IPS-18c (cell line): ENCODE measurements around the gene NR1D1.

Experiments used
- H3K4me3 ChIP-seq: 2 replicates; pipeline ENCODE4 v1.7.0; 2013; ENCODE audit warnings: low read depth, mild to moderate bottlenecking, low read length, moderate library complexity; ENCODE audit not compliant: insufficient read depth
- H3K9me3 ChIP-seq: one replicate; pipeline ENCODE4 v1.6.1; 2013; ENCODE audit warnings: mild to moderate bottlenecking, low read length, moderate library complexity; ENCODE audit not compliant: control insufficient read depth, insufficient read depth

The NR1D1 gene

DNA sequence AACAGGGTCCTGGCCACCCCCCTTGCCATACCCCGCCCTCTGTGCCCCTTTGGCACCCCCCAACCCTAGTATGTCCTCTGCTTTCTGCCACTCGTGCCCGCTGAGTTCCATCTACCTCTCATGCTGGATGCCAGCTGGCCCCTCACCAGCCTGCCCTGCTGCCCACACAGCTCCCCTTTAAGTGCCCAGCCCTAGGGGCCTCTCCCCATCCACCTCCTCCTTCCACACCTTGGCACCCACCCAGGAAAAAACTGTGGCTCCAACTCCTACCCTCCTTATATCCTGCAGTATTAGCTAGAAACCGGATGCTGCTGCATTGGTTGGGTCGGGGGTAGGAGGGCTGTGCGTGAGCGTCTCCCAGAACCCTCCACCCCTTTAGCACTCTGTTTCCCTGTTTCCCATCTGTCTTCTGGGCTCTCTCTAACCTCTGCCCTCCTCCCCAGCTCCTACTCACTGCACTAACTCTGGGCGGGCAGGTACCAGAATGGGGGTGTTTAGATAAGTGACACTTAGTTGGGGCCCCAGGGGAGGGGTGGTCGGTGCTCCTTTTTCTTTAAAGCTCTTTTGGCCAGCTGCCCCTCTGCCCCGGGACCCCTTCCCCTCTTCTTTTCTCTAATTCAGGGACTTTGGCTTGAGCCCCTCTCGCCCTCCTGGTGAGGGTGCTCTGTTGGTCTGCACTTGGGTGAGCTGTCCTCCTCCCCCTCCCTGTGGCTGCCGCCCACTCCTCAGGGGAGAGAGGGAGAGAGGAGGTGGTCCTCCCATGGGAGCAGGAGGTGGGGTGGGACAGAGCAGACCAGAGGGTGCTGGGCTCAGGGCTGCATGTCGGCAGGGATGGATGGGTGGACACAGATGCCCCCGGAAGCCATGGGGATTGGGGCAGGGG lies 9.9 kb downstream of the NR1D1 start:
- H3K9me3 ChIP-seq = no peaks in the 10 kb centered on the region

GRCh38 chr17:40089077-40089895 lies 11.1 kb downstream of the NR1D1 start:
- no peak overlapping the region for H3K4me3 ChIP-seq
- H3K9me3 ChIP-seq = no peaks in the 10 kb centered on the region

More for the DNA sequence above, 9.9 kb downstream of the NR1D1 start:
- no peak overlapping the region for H3K4me3 ChIP-seq

GRCh38 chr17:40087903-40088718 lies 12.3 kb downstream of the NR1D1 start:
- Histone ChIP-seq H3K9me3 (no peaks in the 10 kb centered on the region), H3K4me3 (no peak overlapping the region)

DNA sequence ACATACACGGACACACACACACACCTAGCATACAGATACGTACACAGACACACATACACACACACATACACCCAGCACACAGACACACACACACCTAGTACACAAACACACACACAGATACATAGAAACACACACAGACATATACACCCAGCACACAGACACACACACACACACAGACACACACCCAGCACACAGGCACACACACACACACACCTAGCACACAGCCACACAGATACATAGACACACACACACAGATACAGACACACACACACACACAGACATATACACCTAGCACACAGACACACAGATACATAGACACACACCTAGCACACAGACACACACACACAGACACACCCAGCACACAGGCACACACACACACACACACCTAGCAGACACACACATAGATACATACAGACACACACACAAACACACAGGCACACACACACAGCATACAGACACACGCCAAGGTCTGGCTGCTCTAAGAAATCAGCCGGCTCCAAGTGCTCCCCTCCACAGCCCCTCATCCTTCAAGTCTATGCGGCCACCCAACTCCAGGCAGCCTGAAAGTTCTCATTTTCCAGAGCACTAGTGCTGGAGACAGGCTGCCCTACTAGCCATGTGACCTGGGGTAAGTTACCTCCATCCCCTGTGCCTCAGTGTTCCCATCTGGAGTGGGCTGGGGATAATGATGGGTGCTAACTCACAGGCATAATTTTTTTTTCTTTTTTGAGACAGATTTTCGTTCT lies 13.2 kb downstream of the NR1D1 start:
- Histone ChIP-seq H3K9me3 (no peaks in the 10 kb centered on the region), H3K4me3 (no peak overlapping the region)

DNA sequence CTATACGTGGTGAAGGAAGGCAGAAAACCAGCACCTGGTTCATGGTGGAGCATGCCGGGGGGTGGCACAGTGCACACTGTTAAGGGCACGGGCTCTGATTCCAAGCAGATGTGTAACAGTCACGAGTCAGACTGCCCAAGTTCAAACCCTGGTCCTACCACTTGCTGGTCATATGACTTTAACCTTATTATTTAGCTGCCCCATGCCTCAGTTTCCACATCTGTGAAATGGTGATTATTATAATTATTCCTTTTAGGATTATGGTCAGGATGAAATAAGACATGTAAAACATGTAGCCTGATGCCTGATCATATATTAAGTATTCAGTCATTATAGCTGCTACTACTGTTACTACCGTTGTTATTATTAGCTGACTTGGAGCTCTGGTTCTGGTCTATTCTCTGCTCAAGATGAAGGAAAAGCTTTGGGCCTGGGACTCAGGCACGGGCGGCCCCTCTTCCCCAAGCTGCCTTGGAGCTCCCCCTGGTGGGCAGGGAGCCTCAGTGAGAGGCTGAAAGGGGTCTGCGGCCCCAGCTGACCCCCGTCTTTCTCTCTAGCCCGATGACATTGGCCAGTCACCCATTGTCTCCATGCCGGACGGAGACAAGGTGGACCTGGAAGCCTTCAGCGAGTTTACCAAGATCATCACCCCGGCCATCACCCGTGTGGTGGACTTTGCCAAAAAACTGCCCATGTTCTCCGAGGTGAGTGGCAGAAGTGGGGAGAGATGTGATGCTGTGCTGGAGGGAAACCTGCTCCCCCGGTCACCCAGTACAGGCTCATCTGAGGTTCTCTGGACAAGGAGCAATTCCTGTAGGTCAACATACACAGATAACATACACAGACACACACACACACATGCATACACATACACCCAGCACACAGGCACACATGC lies 14.0 kb downstream of the NR1D1 start:
- Histone ChIP-seq H3K4me3 (no peak overlapping the region), H3K9me3 (no peaks in the 10 kb centered on the region)

DNA sequence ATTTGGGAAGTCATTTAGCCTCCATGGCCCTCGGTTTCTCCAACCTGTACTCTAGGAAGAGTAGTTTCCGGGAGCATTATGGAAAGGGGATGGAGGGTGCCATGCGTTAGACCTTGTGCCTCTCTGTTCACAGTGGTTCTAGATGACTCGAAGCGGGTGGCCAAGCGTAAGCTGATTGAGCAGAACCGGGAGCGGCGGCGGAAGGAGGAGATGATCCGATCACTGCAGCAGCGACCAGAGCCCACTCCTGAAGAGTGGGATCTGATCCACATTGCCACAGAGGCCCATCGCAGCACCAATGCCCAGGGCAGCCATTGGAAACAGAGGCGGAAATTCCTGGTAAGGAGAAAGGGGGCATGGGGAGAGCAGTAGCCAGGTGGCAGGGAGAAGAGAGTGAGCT lies 15.9 kb downstream of the NR1D1 start:
- Histone ChIP-seq H3K4me3 (no peak overlapping the region), H3K9me3 (no peaks in the 10 kb centered on the region)

- H3K4me3 ChIP-seq = no peak overlapping the region
- H3K9me3 ChIP-seq = no peaks in the 10 kb centered on the region
Measured at GRCh38 chr17:40079545-40079944, 20.8 kb downstream of the NR1D1 start.

DNA sequence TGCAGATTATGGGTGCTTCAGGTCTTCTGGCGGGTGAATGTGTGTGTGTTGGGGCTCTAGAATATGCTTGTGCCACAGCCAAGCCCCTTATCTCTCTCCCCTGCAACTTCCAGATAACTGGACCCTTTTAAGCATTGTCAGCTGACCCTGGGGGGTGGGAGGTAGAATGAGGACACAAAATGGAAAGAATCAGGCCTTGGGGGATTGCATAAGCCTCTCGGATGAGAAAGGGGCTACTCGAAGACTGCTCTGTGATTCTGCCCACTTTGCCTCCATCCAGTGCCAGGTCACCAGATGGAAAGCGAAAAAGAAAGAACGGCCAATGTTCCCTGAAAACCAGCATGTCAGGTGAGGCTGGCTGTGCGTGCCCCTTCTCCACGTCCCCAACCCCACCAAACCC lies 23.8 kb downstream of the NR1D1 start:
- Histone ChIP-seq H3K4me3 (no peak overlapping the region), H3K9me3 (no peaks in the 10 kb centered on the region)

DNA sequence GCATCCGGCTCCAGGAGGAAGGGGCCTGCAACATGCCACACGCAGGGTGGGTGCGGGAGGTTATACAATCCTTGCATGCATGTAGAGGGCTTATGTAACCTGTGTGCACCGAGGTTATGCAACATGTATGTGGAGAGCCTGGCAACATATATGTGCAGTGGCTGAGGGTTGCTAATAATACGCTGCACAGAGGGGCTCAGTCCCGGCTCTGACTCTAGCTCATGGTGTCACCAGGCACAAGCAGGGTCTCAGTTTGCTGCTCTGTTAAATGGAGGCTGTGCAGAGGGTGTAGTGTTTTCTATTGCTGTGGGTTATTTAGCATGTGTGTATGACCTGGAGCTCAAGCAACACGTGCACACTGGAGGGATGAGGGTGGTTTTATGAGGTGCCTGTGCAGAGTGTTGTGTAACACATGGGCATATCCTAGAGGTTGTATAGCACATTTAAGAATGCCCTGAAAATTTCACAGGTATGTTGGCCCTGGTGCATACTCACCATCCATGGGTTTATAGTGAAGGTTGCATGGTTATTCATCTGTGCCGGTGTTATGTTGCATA lies 24.4 kb downstream of the NR1D1 start:
- Histone ChIP-seq H3K9me3 (no peaks in the 10 kb centered on the region), H3K4me3 (no peak overlapping the region)

DNA sequence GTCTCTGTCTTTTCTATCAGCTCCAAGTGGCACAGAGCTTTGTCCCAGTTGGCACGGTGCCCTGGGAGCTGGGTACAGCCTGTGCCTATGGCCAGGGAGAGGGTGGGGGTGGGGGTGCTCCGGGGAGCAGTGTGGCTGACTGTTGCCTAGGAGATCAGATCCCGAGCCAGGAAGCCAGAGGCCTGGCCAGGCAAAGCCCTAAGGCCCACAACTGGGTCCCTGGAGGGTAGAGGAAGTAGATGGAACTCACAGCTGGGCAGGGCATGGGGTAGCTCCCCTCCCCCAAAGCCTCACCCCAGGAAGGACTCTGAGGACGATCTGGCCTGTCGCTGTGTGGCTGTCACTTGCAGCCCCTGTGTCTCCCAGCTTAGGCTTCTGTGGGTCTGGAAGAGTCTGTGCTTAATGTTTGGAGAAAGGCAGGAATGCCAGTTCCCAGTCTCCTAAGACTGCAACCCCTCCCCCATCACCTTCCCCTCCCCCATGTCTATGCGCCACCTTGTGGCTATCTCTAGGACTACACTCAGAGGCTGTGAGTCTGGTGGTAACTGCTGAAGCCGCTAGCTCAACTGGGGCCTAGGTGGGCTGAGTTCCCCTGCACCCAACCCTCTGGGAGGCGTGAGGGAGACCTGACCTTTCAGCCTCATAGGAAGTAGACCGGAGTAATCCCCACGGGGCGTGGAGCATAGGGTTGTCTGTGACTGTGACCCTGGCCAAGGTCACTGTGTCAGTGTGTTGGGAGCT lies 25.0 kb downstream of the NR1D1 start:
- Histone ChIP-seq H3K4me3 (no peak overlapping the region), H3K9me3 (no peaks in the 10 kb centered on the region)

GRCh38 chr17:40074871-40075200 lies 25.6 kb downstream of the NR1D1 start:
- H3K4me3 ChIP-seq = no peak overlapping the region
- no peaks in the 10 kb centered on the region for H3K9me3 ChIP-seq

- Histone ChIP-seq H3K4me3 (no peak overlapping the region), H3K9me3 (no peaks in the 10 kb centered on the region)
Measured at GRCh38 chr17:40074175-40074512, 26.2 kb downstream of the NR1D1 start.

DNA sequence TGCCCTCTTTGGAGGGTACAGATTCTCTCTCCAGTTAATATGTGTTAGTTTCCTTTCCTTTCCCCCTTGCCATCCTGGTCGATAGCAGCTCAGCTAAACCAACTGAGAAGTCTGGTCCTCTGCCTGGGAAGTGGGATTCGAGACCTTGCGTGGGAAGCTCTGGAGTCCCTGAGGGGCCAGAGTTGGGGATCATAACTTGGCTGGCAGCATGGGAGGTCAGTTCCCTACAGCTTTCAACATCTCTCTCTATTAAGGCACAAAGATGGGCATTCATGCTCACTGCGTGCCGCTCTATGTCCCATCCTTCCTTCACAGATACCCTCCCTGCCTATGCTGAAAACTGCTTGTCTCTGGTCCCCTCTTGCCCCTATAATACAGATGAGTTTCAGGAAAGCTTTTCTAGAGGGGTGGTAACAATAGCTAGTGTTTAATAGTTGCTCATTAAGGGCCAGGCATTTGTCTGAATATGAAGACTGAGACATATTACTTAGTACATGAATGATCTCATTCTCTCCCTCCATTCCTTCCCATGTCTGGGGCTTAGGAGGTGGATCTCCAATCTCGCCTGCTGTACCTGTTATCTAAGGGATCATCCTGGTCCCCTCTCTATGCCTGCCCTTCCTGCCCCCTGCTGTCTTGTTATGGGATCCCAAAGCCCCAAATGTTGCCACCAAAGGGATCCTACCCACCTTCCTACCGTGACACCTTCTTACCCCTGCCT lies 26.8 kb downstream of the NR1D1 start:
- peaks cover 1% of the 10 kb centered on the region for H3K9me3 ChIP-seq

GRCh38 chr17:40072735-40073346 lies 27.5 kb downstream of the NR1D1 start:
- Histone ChIP-seq H3K9me3 (peaks cover 2% of the 10 kb centered on the region), H3K4me3 (no peak overlapping the region)

More for the DNA sequence above, 26.8 kb downstream of the NR1D1 start:
- H3K4me3 ChIP-seq = no peak overlapping the region
